Prostate gland (tissue), 2 donors: ENCODE data around the gene MAD2L1BP. TPM values are rescaled to one million over a fixed set of nuclear protein-coding genes. Genes with fewer than 3 reads are reported as not detected.

Experiments used
- DNase-seq: peaks from one replicate; pipeline ENCODE4 v3.0.0-alpha.2; 2019; ENCODE audit warnings: low spot score
- H3K27ac ChIP-seq, 2 donors: fragments of 200-600 bp; sonication (generic); 2 replicates each; pipeline ENCODE4 v1.5.1; 2017 to 2019
- H3K27me3 ChIP-seq: fragments of 200-600 bp; sonication (generic); replicated peaks from 2 replicates; pipeline ENCODE4 v1.5.1; 2019; ENCODE audit not compliant: insufficient read depth
- H3K36me3 ChIP-seq, 2 donors: fragments of 200-600 bp; sonication (generic); 1 replicate in 1 of 2; 2 replicates in 1 of 2; pipeline versions ENCODE4 v1.5.1 to v1.8.1; 2017 to 2019
- H3K4me1 ChIP-seq: fragments of 200-600 bp; sonication (generic); replicated peaks from 2 replicates; pipeline ENCODE4 v1.5.1; 2019
- H3K4me3 ChIP-seq, 2 donors: fragments of 200-600 bp; sonication (generic); 2 replicates each; pipeline ENCODE4 v1.5.1; 2017 to 2019
- H3K9me3 ChIP-seq: fragments of 200-600 bp; sonication (generic); 2 replicates; pipeline ENCODE4 v1.5.1; 2017
- CTCF ChIP-seq, 4 experiments: fragments of 200-600 bp in 2 of 4; fragments of 450-650 bp in 2 of 4; sonication (generic) in 2 of 4; IDR thresholded peaks; 1 replicate in 3 of 4; 2 replicates in 1 of 4; pipeline ENCODE4 v1.5.1; 2016 to 2019; ENCODE audit warnings: antibody characterized with exemption in 4 of 4, mild to moderate bottlenecking in 2 of 4, moderate library complexity in 2 of 4
- POLR2A ChIP-seq: fragments of 450-650 bp; IDR thresholded peaks from one replicate; pipeline ENCODE4 v1.6.1; 2016; ENCODE audit warnings: antibody characterized with exemption, mild to moderate bottlenecking
- POLR2AphosphoS5 ChIP-seq: sonication (generic); formaldehyde crosslinking; IDR thresholded peaks from one replicate; pipeline ENCODE4 v1.6.1; 2017; ENCODE audit warnings: antibody characterized with exemption
- WGBS: methylation state at CpG from one replicate; pipeline ENCODE4 v1.1.5; 2018; 5-methylcytosine and 5-hydroxymethylcytosine counted together
- intact Hi-C: fragments of 100-400 bp; cut with DNase I; formaldehyde crosslinking; loops from one replicate; pipeline ENCODE4 v1.14.2; 2022
- total RNA-seq, 2 donors: library from RNA; depleted of rRNA; stranded (reverse); fragments of >200 nt; gene quantifications; one replicate each; pipeline ENCODE4 v1.1.0, GENCODE V29; 2016

Gene MAD2L1BP
- total RNA-seq, 2 donors from 2014 or later = 24.9 to 46.8 TPM

- no peaks in the 10 kb centered on the region for H3K9me3 ChIP-seq
- no peaks in the 10 kb centered on the region for H3K36me3 ChIP-seq
- H3K27ac ChIP-seq = no peak overlapping the region
- no peak overlapping the region for H3K4me3 ChIP-seq
- intact Hi-C loops = no loop called here
- no peaks in the 10 kb centered on the region for H3K27me3 ChIP-seq
- H3K4me1 ChIP-seq = peaks cover 4% of the 10 kb centered on the region
- WGBS = 91% methylated on average over 21 of the region's 21 CpGs
- TF ChIP-seq CTCF (IDR thresholded peaks at IDR 0.05) = no peak
- no peak for TF ChIP-seq POLR2A
- no peak for TF ChIP-seq POLR2AphosphoS5
- DNase-seq = no peak
Measured at GRCh38 chr6:43639984-43640800, 4.6 kb downstream of the MAD2L1BP start.

- WGBS = 4% methylated on average over 44 of the region's 52 CpGs
- H3K4me1 ChIP-seq = no peaks in the 10 kb centered on the region
- no peaks in the 10 kb centered on the region for H3K27me3 ChIP-seq
- H3K4me3 ChIP-seq = peak within 1 kb of the TSS; percentile 19 to 32
- peak within 1 kb of the TSS; percentile 24 to 46 for H3K27ac ChIP-seq
- no peaks in the 10 kb centered on the region for H3K36me3 ChIP-seq
- no peaks in the 10 kb centered on the region for H3K9me3 ChIP-seq
- DNase-seq = peak; percentile 40
- intact Hi-C loops = no loop called here
- no peak for TF ChIP-seq POLR2AphosphoS5
- TF ChIP-seq CTCF (IDR thresholded peaks at IDR 0.05) = no peak
- TF ChIP-seq POLR2A = no peak
Measured at GRCh38 chr6:43644940-43645612, 9.4 kb downstream of the MAD2L1BP start, which contains the start of gene RSPH9. Gene RSPH9, plus strand, starts transcription at chr6:43645036. Its CDS starts 63 bp downstream, at chr6:43645099.

GRCh38 chr6:43645613-43645964, 9.9 kb downstream of the MAD2L1BP start:
- Histone ChIP-seq H3K27ac (peak overlapping the region; percentile 24 to 46), H3K36me3 (no peaks in the 10 kb centered on the region), H3K27me3 (no peaks in the 10 kb centered on the region), H3K4me3 (peak overlapping the region; percentile 19 to 32), H3K4me1 (no peaks in the 10 kb centered on the region), H3K9me3 (no peaks in the 10 kb centered on the region)
- intact Hi-C loops = no loop called here
- no peak for DNase-seq
- WGBS = 14% methylated on average over 9 of the region's 9 CpGs
- TF ChIP-seq POLR2AphosphoS5 (no peak), CTCF (IDR thresholded peaks at IDR 0.05) (no peak), POLR2A (no peak)

- DNase-seq = no peak
- intact Hi-C loops = no loop called here
- Histone ChIP-seq H3K4me3 (no peak overlapping the region), H3K36me3 (no peaks in the 10 kb centered on the region), H3K27me3 (no peaks in the 10 kb centered on the region), H3K27ac (no peak overlapping the region), H3K9me3 (no peaks in the 10 kb centered on the region), H3K4me1 (no peaks in the 10 kb centered on the region)
- TF ChIP-seq CTCF (IDR thresholded peaks at IDR 0.05) (no peak), POLR2A (no peak), POLR2AphosphoS5 (no peak)
- WGBS = 90% methylated on average over 3 of the region's 3 CpGs
Measured at GRCh38 chr6:43647613-43648012, 12.0 kb downstream of the MAD2L1BP start.
